RWPE1 (cell line): ENCODE measurements around the gene ELOVL4.

ENCODE experiments used
- CTCF ChIA-PET: fragments of 350-600 bp; sonication (Branson Sonifier 250); formaldehyde crosslinking; extraction: SDS; loops from one replicate; lab custom pipeline; 2021; lab: Yijun Ruan, JAX
- POLR2A ChIA-PET: fragments of 400-600 bp; formaldehyde crosslinking; extraction: SDS; loops from one replicate; lab custom pipeline; 2020; ENCODE audit warnings: antibody characterized with exemption; ENCODE audit not compliant: low non-redundant PET; lab: Yijun Ruan, JAX
- DNase-seq: peaks from one replicate; pipeline ENCODE4 v3.0.0; 2012; ENCODE audit warnings: low spot score
- H3K27ac ChIP-seq: fragments of 450-650 bp; 2 replicates; pipeline ENCODE4 v1.5.1; 2017
- TF ChIP-seq, protein P1 (sequence below): fragments of 450-650 bp; conservative IDR thresholded peaks from 2 replicates; pipeline ENCODE4 v1.5.1; 2017; ENCODE audit warnings: low read depth, mild to moderate bottlenecking

Gene ELOVL4

DNA sequence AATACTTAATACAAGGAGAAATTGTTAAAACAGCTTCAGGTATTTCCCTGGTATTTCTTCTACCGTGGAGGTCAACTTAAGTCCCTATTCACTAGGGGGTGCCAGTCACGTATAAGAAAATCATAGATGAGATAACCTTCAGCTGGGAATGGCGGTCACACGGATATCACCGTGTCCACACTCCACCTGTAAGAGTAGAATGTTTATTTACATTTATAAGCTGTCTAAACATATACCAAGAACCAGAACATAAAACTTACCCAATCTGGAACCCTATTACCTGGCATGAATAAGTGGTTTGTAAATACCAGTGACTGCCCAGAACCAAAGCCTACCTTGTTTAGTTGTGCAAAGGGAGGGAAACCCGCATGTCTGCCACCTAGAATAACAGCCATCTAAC, 1.9 kb upstream of the ELOVL4 start:
- DNase-seq, result peak; percentile 28
- no peak overlapping the region for H3K27ac ChIP-seq
- CTCF ChIA-PET, result interaction anchor here (0.5 to 1.7 kb wide), 15 partner anchors 15 to 314 kb away, joined by 3 to 11 read pairs (median 3); partner anchors contain the start of gene TTK
- POLR2A ChIA-PET, result no interaction called here
- TF ChIP-seq, protein P1, sequence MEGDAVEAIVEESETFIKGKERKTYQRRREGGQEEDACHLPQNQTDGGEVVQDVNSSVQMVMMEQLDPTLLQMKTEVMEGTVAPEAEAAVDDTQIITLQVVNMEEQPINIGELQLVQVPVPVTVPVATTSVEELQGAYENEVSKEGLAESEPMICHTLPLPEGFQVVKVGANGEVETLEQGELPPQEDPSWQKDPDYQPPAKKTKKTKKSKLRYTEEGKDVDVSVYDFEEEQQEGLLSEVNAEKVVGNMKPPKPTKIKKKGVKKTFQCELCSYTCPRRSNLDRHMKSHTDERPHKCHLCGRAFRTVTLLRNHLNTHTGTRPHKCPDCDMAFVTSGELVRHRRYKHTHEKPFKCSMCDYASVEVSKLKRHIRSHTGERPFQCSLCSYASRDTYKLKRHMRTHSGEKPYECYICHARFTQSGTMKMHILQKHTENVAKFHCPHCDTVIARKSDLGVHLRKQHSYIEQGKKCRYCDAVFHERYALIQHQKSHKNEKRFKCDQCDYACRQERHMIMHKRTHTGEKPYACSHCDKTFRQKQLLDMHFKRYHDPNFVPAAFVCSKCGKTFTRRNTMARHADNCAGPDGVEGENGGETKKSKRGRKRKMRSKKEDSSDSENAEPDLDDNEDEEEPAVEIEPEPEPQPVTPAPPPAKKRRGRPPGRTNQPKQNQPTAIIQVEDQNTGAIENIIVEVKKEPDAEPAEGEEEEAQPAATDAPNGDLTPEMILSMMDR, result peak; percentile 36

DNA sequence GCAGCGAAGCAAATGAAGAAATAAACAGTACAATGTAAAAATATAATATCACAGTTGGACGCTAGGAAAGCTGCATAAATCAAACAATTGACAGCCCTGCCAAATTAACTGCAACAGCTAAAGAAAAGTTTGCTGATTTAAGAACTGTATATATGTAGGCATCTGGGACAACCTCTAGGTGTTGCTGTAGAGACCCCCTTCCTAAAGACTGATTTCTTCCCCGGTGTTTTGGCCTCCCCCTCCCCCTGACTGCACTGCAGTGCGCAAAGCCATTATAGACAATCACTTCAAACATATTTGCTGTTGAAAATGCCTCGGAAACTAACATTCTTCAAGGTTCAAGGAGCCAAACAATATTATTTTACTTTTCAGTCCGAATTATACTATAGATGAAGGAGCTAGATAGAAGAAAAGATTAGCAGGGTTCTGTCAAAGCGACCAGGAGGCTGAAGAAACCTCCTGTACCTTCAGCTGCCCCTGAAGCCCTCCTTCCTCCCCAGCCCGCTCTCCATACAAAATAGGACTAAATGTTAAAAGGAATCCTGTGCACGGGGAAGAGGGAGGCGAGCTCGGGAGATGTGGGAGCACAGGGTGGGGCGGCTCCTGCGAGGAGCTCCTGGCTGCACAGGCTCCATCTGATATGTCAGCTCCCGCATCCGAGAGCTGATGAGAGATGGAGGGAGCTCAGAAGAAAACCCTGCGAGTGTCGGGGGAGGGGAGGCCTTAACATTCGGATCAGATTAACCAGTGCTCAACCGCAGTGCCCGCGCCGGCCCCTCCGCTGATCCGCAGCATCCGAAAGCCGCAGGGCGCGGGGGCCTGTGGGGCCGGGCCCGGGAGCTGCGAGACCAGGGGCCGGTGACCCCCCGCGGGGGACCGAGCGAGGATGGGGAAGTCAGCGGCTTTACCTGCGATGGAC, 822 bp downstream of the ELOVL4 start:
- DNase-seq, result peak; percentile 34
- ChIA-PET CTCF (interaction anchor here (0.6 to 1.5 kb wide), 8 partner anchors 9 to 368 kb away, joined by 3 to 5 read pairs (median 4); partner anchors contain the start of gene BCKDHB), POLR2A (no interaction called here)
- TF ChIP-seq, protein P1, result peak; percentile 58
- no peak overlapping the region for H3K27ac ChIP-seq

- DNase-seq, result no peak
- H3K27ac ChIP-seq, result no peak overlapping the region
- TF ChIP-seq, protein P1, result no peak
- ChIA-PET CTCF (interaction anchor here (0.6 to 1.3 kb wide), 2 partner anchors 73 to 920 kb away, joined by 6 to 11 read pairs; no protein-coding TSS in a partner anchor), POLR2A (no interaction called here)
Observed at GRCh38 chr6:79943133-79943532, 4.2 kb downstream of the ELOVL4 start.

GRCh38 chr6:79941489-79942151, 5.7 kb downstream of the ELOVL4 start:
- ChIA-PET POLR2A (no interaction called here), CTCF (no interaction called here)
- no peak for DNase-seq

GRCh38 chr6:79928478-79928998, 18.8 kb downstream of the ELOVL4 start:
- H3K27ac ChIP-seq, result no peak overlapping the region
- ChIA-PET POLR2A (no interaction called here), CTCF (interaction anchor here (0.5 kb wide), 1 partner anchor 545 kb away, joined by 3 read pairs; no protein-coding TSS in a partner anchor)
- DNase-seq, result no peak
- TF ChIP-seq, protein P1, result no peak

More at GRCh38 chr6:79941489-79942151, 5.7 kb downstream of the ELOVL4 start:
- H3K27ac ChIP-seq, result no peak overlapping the region
- TF ChIP-seq, protein P1, result no peak

GRCh38 chr6:79927758-79928157, 19.6 kb downstream of the ELOVL4 start:
- POLR2A ChIA-PET, result no interaction called here
- H3K27ac ChIP-seq, result no peak overlapping the region
- CTCF ChIA-PET, result interaction anchor here (0.7 kb wide), 1 partner anchor 183 kb away, joined by 3 read pairs; no protein-coding TSS in a partner anchor
- no peak for DNase-seq
- TF ChIP-seq, protein P1, result no peak
